Measurements from ENCODE around the gene NCAM1.

Gene NCAM1

DNA sequence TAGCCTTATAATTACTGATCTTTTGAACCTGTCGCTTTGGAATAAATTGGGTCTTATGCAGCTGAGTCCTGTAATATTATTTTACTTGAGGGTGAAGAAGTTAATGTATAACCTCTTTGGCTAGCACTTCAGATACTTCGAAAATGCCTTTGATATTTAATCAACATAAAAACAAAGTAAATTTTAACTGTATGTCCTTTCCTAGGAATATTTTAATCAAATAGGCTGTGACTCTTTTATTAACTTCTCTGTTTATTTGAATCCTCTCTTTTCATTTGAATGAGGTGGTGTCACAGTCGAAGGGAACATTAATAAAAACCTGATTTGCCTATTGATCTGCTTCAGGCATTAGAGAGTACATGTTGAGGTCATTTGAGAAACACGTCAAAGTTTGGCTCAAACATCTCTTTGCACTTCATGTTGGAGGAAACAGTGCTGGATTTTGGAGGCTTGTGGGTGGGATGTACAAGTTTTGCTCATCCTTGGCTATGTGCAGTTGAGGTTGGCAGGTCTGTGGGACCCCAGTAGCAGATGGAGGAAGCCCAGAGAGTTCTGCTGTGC lies 143.6 kb downstream of the NCAM1 start:
- H3K27ac Mint-ChIP-seq, result no peak overlapping the region
- H3K27me3 Mint-ChIP-seq, result peaks cover 3% of the 10 kb centered on the region
- DNase-seq (ENCODE audit: low spot score in 2 of 2), result no peak
- H3K4me1 Mint-ChIP-seq, result no peaks in the 10 kb centered on the region
- no peak for ATAC-seq (ENCODE audit: low read depth)
- H3K9me3 Mint-ChIP-seq, result no peaks in the 10 kb centered on the region
- no peaks in the 10 kb centered on the region for H3K36me3 Mint-ChIP-seq
- no peak overlapping the region for H3K4me3 Mint-ChIP-seq

DNA sequence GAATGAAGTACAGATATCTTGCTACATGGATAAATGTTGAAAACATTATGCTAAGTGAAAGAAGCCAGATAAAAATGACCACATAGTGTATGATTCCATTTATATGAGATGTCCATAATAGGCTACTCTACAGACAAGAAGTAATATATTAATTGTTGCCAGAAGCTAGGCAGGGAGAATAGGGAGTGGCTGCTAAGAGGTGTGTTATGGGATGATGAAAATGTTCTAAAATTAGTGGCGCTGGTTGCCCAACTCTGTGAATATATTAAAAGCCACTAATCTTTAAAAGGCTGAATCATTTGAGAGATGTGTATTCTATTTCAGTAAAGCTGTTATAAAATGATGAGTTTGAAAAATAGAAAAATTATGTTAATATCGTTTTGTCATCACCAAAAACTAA lies 144.4 kb downstream of the NCAM1 start:
- no peaks in the 10 kb centered on the region for H3K9me3 Mint-ChIP-seq
- no peaks in the 10 kb centered on the region for H3K36me3 Mint-ChIP-seq
- H3K4me3 Mint-ChIP-seq, result no peak overlapping the region
- H3K27me3 Mint-ChIP-seq, result no peaks in the 10 kb centered on the region
- H3K4me1 Mint-ChIP-seq, result no peaks in the 10 kb centered on the region
- ATAC-seq (ENCODE audit: low read depth) (no peak), DNase-seq (ENCODE audit: low spot score in 2 of 2) (no peak)
- no peak overlapping the region for H3K27ac Mint-ChIP-seq

DNA sequence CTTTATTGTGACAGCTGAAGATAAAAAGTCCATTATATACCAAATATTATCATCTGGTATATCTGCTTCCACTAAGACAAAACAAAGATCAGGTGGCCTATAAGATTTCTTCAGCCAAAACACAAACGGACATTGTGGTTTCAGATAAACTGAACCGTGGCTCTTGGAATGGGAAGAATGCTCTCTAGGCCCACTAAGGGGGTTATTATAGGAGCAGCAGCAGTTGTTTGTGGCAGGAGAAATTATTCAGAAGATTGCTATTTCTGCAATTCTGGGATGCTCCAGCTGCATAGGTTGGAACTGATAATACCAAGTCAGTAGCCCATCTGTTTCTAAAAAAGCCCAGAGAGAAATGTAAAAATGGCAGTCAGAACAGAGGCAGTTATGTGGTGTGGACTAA lies 145.3 kb downstream of the NCAM1 start:
- no peak for ATAC-seq (ENCODE audit: low read depth)
- no peak overlapping the region for H3K27ac Mint-ChIP-seq
- H3K4me1 Mint-ChIP-seq, result no peaks in the 10 kb centered on the region

DNA sequence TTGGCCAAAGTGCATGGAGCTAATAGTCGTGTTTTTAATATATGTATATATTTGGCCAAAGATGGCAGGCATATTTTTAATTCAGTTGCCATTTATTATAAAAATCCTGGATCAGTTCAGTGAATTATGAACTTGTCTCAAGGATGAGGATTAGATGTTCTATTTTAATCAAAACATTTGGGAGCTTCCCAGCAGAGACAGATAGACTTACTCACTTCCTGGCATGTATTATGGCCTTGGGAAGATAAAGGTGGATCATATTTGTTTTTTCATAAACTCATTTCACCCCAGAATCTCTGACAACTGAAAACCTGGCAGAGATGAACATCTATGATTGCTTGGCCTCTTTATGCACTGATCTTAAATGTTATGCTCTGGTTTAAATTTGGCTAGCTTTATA lies 148.8 kb downstream of the NCAM1 start:
- peaks cover 2% of the 10 kb centered on the region for H3K27me3 Mint-ChIP-seq
- no peak overlapping the region for H3K4me3 Mint-ChIP-seq
- H3K27ac Mint-ChIP-seq, result no peak overlapping the region
- H3K4me1 Mint-ChIP-seq, result no peaks in the 10 kb centered on the region
- DNase-seq (ENCODE audit: low spot score in 2 of 2), result no peak
- H3K9me3 Mint-ChIP-seq, result no peaks in the 10 kb centered on the region
- ATAC-seq (ENCODE audit: low read depth), result no peak
- H3K36me3 Mint-ChIP-seq, result no peaks in the 10 kb centered on the region

More for the DNA sequence above, 145.3 kb downstream of the NCAM1 start:
- no peaks in the 10 kb centered on the region for H3K9me3 Mint-ChIP-seq
- no peak for DNase-seq (ENCODE audit: low spot score in 2 of 2)
- no peaks in the 10 kb centered on the region for H3K27me3 Mint-ChIP-seq
- no peak overlapping the region for H3K4me3 Mint-ChIP-seq
- H3K36me3 Mint-ChIP-seq, result no peaks in the 10 kb centered on the region

DNA sequence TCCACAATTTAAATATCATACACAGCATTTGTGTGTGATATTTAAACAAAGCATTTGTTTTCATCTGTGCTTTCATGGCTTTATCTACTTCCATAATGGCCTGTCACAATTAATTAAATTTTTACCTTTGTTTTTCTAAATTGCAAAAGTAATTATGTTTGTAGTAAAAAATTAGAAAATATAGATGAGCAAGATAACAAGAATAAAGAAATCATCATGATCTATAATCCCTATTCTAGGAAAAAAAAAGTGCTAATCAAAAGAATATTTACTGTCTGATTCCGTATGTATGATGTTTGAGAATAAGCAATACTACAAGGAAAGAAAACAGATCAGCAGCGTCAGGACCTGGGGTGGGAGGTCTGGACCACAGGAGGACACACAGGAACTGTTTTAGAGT lies 149.9 kb downstream of the NCAM1 start:
- Mint-ChIP-seq H3K36me3 (no peaks in the 10 kb centered on the region), H3K4me1 (no peaks in the 10 kb centered on the region), H3K4me3 (no peak overlapping the region), H3K9me3 (no peaks in the 10 kb centered on the region), H3K27me3 (peaks cover 2% of the 10 kb centered on the region), H3K27ac (no peak overlapping the region)
- DNase-seq (ENCODE audit: low spot score in 2 of 2), result no peak
- ATAC-seq (ENCODE audit: low read depth), result no peak

DNA sequence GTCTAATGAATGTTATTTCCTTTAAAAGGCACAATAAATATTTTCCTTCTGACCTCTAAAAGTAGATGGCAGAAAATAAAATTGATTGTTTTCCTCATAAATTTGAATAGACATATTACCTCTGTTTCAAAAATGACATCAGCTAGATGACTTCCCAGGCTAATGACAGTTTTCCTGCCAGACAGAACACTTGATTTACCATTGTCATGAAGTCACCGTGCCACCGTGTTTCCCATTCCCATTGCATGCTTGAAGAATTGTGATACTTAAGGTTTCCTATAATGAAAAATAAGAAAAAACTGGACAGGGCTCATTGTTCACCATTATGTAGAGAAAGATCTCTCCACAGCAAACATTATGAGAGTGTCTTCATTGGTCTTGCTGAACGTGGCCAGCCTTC lies 151.1 kb downstream of the NCAM1 start:
- DNase-seq (ENCODE audit: low spot score in 2 of 2) (no peak), ATAC-seq (ENCODE audit: low read depth) (no peak)
- Mint-ChIP-seq H3K4me1 (no peaks in the 10 kb centered on the region), H3K27ac (no peak overlapping the region), H3K9me3 (no peaks in the 10 kb centered on the region), H3K4me3 (no peak overlapping the region), H3K27me3 (peaks cover 2% of the 10 kb centered on the region), H3K36me3 (no peaks in the 10 kb centered on the region)

- DNase-seq (ENCODE audit: low spot score in 2 of 2) (no peak), ATAC-seq (ENCODE audit: low read depth) (no peak)
- H3K4me3 Mint-ChIP-seq, result no peak overlapping the region
- no peaks in the 10 kb centered on the region for H3K36me3 Mint-ChIP-seq
- H3K9me3 Mint-ChIP-seq, result no peaks in the 10 kb centered on the region
- no peaks in the 10 kb centered on the region for H3K4me1 Mint-ChIP-seq
- H3K27me3 Mint-ChIP-seq, result peaks cover 4% of the 10 kb centered on the region
- H3K27ac Mint-ChIP-seq, result no peak overlapping the region
Measured at GRCh38 chr11:113113801-113114704, 152.8 kb downstream of the NCAM1 start.

DNA sequence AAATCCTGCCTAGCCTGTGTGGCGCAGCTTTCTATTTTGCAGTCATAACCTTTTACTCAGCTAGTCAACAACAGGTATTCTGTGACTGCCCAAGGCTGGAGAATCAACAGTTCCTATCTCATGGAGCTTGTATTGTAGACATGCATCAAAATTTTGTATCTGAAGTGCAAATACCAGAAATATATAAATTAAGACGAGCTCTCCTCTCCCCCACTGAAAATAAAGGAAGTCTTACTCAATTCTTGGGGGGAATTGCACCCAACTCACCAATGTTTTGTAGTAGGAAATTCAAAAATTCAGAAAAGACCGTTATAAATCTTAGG lies 153.4 kb downstream of the NCAM1 start:
- no peaks in the 10 kb centered on the region for H3K36me3 Mint-ChIP-seq
- H3K27ac Mint-ChIP-seq, result no peak overlapping the region
- H3K4me3 Mint-ChIP-seq, result no peak overlapping the region
- H3K27me3 Mint-ChIP-seq, result peaks cover 5% of the 10 kb centered on the region
- H3K9me3 Mint-ChIP-seq, result no peaks in the 10 kb centered on the region
- H3K4me1 Mint-ChIP-seq, result no peaks in the 10 kb centered on the region
- ATAC-seq (ENCODE audit: low read depth), result no peak
- DNase-seq (ENCODE audit: low spot score in 2 of 2), result no peak

- H3K36me3 Mint-ChIP-seq, result no peaks in the 10 kb centered on the region
- no peak overlapping the region for H3K27ac Mint-ChIP-seq
- peaks cover 7% of the 10 kb centered on the region for H3K27me3 Mint-ChIP-seq
- no peak overlapping the region for H3K4me3 Mint-ChIP-seq
- H3K9me3 Mint-ChIP-seq, result peaks cover 1% of the 10 kb centered on the region
- ATAC-seq (ENCODE audit: low read depth) (no peak), DNase-seq (ENCODE audit: low spot score in 2 of 2) (no peak)
- H3K4me1 Mint-ChIP-seq, result no peaks in the 10 kb centered on the region
Measured at GRCh38 chr11:113118104-113118503, 156.9 kb downstream of the NCAM1 start.

GRCh38 chr11:113119074-113119473 lies 157.9 kb downstream of the NCAM1 start:
- Mint-ChIP-seq H3K4me3 (no peak overlapping the region), H3K9me3 (peaks cover 1% of the 10 kb centered on the region), H3K27me3 (peaks cover 7% of the 10 kb centered on the region), H3K27ac (no peak overlapping the region), H3K36me3 (no peaks in the 10 kb centered on the region), H3K4me1 (no peaks in the 10 kb centered on the region)
- DNase-seq (ENCODE audit: low spot score in 2 of 2) (no peak), ATAC-seq (ENCODE audit: low read depth) (no peak)

DNA sequence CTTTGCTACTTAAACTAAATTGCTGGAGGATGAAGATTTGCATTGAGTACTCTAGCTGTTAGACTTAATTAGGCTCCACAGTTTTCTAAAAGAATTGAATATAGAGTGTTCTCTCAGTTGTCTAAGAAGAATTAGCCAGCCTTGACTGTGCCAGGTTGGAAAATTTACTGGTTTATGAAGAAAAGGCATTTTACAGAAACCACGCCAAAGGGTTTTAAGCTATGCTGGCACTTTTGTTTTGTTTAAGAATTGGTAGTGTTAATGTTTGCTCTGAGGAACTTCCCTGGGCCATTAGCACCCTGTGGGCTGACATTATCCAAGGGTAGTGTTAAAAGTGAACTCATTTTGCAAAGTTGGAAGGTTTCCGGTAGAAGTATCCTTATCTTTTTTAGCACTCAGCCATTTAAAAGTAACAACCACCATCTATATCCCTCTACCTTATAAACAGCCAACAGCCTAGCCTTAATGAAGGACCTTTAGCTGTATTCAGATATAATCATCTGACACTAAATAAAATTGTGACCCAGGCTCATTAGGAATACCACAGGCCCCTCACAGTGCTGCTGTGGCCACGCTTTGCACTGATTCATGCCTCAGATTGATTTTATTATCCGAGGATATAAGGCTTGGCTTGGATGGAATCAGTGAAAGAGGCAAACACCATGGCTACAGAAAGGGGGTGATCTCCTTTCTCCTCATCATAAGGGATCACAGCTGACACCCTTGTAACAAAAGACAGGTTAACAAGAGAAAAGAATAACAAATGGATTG lies 158.9 kb downstream of the NCAM1 start:
- Mint-ChIP-seq H3K27ac (no peak overlapping the region), H3K9me3 (peaks cover 1% of the 10 kb centered on the region), H3K4me1 (no peaks in the 10 kb centered on the region), H3K36me3 (no peaks in the 10 kb centered on the region), H3K27me3 (peaks cover 5% of the 10 kb centered on the region), H3K4me3 (no peak overlapping the region)
- no peak for ATAC-seq (ENCODE audit: low read depth)
- DNase-seq (ENCODE audit: low spot score in 2 of 2), result no peak

DNA sequence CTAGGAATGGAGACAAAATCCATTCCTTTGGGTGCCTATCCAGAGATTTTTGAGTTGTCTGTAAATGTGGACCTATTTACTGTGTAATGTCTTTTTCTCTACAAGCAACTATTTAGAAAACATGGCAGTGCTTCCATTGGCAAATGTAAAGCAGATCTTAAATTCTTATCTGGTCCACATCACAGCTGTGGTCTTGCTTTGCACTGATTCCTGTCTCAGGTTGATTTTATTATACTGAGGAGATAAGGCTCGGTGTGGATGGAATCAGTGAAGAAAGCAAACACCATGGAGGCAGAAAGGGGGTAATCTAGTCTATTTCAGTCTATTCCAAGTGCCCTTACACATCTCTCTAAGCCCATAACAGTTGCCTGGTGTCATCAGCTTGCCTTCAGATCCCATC lies 160.5 kb downstream of the NCAM1 start:
- Mint-ChIP-seq H3K4me1 (no peaks in the 10 kb centered on the region), H3K4me3 (no peak overlapping the region), H3K9me3 (peaks cover 1% of the 10 kb centered on the region), H3K36me3 (no peaks in the 10 kb centered on the region), H3K27me3 (peaks cover 5% of the 10 kb centered on the region), H3K27ac (no peak overlapping the region)
- ATAC-seq (ENCODE audit: low read depth), result no peak
- no peak for DNase-seq (ENCODE audit: low spot score in 2 of 2)

GRCh38 chr11:113124006-113124405 lies 162.8 kb downstream of the NCAM1 start:
- DNase-seq (ENCODE audit: low spot score in 2 of 2) (no peak), ATAC-seq (ENCODE audit: low read depth) (no peak)
- H3K27ac Mint-ChIP-seq, result no peak overlapping the region
- no peaks in the 10 kb centered on the region for H3K4me1 Mint-ChIP-seq
- H3K36me3 Mint-ChIP-seq, result no peaks in the 10 kb centered on the region
- peaks cover 1% of the 10 kb centered on the region for H3K9me3 Mint-ChIP-seq
- no peak overlapping the region for H3K4me3 Mint-ChIP-seq
- H3K27me3 Mint-ChIP-seq, result peaks cover 3% of the 10 kb centered on the region

- no peak overlapping the region for H3K4me3 Mint-ChIP-seq
- DNase-seq (ENCODE audit: low spot score in 2 of 2) (no peak), ATAC-seq (ENCODE audit: low read depth) (no peak)
- no peak overlapping the region for H3K27ac Mint-ChIP-seq
- H3K27me3 Mint-ChIP-seq, result peaks cover 2% of the 10 kb centered on the region
- no peaks in the 10 kb centered on the region for H3K36me3 Mint-ChIP-seq
- H3K9me3 Mint-ChIP-seq, result peaks cover 1% of the 10 kb centered on the region
- no peaks in the 10 kb centered on the region for H3K4me1 Mint-ChIP-seq
Measured at GRCh38 chr11:113124578-113124977, 163.4 kb downstream of the NCAM1 start.
